Duodenal mucosa (tissue), 2 donors: ENCODE measurements around the gene PRLR.

Experiments
- H3K27ac ChIP-seq: one replicate; pipeline ENCODE4 v1.7.0; 2013; ENCODE audit warnings: low read depth, low read length
- H3K27me3 ChIP-seq, 2 donors: one replicate each; pipeline ENCODE4 v1.7.0; 2013; ENCODE audit warnings: low read length in 2 of 2, control low read depth in 1 of 2; ENCODE audit not compliant: insufficient read depth in 2 of 2, control insufficient read depth in 1 of 2
- H3K36me3 ChIP-seq, 2 donors: one replicate each; pipeline ENCODE4 v1.7.0; 2013; ENCODE audit warnings: low read length in 2 of 2, control low read depth in 1 of 2; ENCODE audit not compliant: insufficient read depth in 2 of 2, control insufficient read depth in 1 of 2
- H3K4me1 ChIP-seq, 2 donors: one replicate each; pipeline ENCODE4 v1.7.0; 2013; ENCODE audit warnings: low read length in 2 of 2, control low read depth in 1 of 2; ENCODE audit not compliant: insufficient read depth in 2 of 2, control insufficient read depth in 1 of 2
- H3K4me3 ChIP-seq, 2 donors: one replicate each; pipeline ENCODE4 v1.7.0; 2013; ENCODE audit warnings: low read length in 2 of 2, low read depth in 1 of 2
- H3K9ac ChIP-seq, 2 donors: one replicate each; pipeline ENCODE4 v1.7.0; 2013; ENCODE audit warnings: low read length in 2 of 2, low read depth in 1 of 2
- H3K9me3 ChIP-seq, 2 donors: one replicate each; pipeline ENCODE4 v1.7.0; 2013; ENCODE audit warnings: low read length in 2 of 2, control low read depth in 1 of 2; ENCODE audit not compliant: control insufficient read depth in 1 of 2

The PRLR gene

GRCh38 chr5:35152733-35153132, 77.6 kb downstream of the PRLR start:
- Histone ChIP-seq H3K4me1 (no peaks in the 10 kb centered on the region), H3K36me3 (no peaks in the 10 kb centered on the region), H3K27ac (no peak overlapping the region), H3K27me3 (no peaks in the 10 kb centered on the region), H3K9ac (no peak overlapping the region), H3K4me3 (no peak overlapping the region), H3K9me3 (no peaks in the 10 kb centered on the region)

DNA sequence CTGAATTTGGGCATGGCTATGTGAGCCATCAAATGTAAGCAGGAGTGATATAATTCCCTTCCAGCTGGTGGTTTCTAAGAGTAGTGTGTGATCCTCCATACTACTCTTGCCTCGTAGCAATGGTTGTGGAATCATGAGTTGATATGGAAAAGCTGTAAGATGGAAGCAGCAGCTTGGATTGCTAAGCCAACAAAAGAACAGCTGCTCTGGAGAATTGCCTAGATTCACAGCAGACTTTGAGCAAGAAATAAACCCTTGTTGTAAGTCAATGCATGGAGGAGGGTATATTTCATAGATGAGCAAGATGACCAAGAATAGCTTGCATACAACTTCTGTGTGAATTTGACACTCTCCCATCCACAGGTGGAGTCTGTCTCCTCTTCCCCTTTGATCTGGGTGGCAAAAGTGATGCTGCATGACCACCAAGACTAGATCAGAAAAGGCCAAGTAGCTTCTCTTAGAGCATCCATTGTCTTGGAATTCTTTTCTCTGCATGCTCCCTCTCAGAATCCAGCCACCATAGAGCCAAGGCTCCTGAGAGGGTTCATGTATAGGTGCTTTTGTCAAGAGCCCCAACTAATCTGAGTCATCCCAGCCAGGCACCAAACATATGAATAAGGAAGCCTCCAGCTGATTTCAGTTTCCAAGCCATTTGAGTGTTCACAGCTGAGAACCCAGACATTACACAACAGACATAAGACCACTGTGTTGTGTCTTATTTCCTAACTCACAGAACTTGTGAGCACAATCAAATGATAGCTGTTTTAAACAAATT, 79.0 kb downstream of the PRLR start:
- H3K36me3 ChIP-seq: no peaks in the 10 kb centered on the region
- no peak overlapping the region for H3K4me3 ChIP-seq
- H3K4me1 ChIP-seq: no peaks in the 10 kb centered on the region
- H3K9ac ChIP-seq: no peak overlapping the region
- H3K27ac ChIP-seq: no peak overlapping the region
- H3K9me3 ChIP-seq: no peaks in the 10 kb centered on the region
- H3K27me3 ChIP-seq: no peaks in the 10 kb centered on the region

GRCh38 chr5:35149041-35149440, 81.2 kb downstream of the PRLR start:
- Histone ChIP-seq H3K9me3 (no peaks in the 10 kb centered on the region), H3K27ac (no peak overlapping the region), H3K36me3 (no peaks in the 10 kb centered on the region), H3K9ac (no peak overlapping the region), H3K4me1 (no peaks in the 10 kb centered on the region), H3K27me3 (no peaks in the 10 kb centered on the region), H3K4me3 (no peak overlapping the region)

- Histone ChIP-seq H3K9ac (no peak overlapping the region), H3K27me3 (no peaks in the 10 kb centered on the region), H3K4me3 (no peak overlapping the region), H3K4me1 (no peaks in the 10 kb centered on the region), H3K9me3 (no peaks in the 10 kb centered on the region), H3K27ac (no peak overlapping the region), H3K36me3 (no peaks in the 10 kb centered on the region)
Measured at GRCh38 chr5:35146406-35146805, 83.9 kb downstream of the PRLR start.

- H3K36me3 ChIP-seq: no peaks in the 10 kb centered on the region
- no peaks in the 10 kb centered on the region for H3K4me1 ChIP-seq
- H3K4me3 ChIP-seq: no peak overlapping the region
- no peaks in the 10 kb centered on the region for H3K27me3 ChIP-seq
- H3K9me3 ChIP-seq: no peaks in the 10 kb centered on the region
- no peak overlapping the region for H3K27ac ChIP-seq
- no peak overlapping the region for H3K9ac ChIP-seq
Measured at GRCh38 chr5:35145691-35146317, 84.5 kb downstream of the PRLR start.

GRCh38 chr5:35145012-35145411, 85.3 kb downstream of the PRLR start:
- Histone ChIP-seq H3K27ac (no peak overlapping the region), H3K4me1 (no peaks in the 10 kb centered on the region), H3K9ac (no peak overlapping the region)

GRCh38 chr5:35143841-35144240, 86.4 kb downstream of the PRLR start:
- Histone ChIP-seq H3K4me1 (no peaks in the 10 kb centered on the region), H3K36me3 (no peaks in the 10 kb centered on the region), H3K27ac (no peak overlapping the region), H3K4me3 (no peak overlapping the region), H3K27me3 (no peaks in the 10 kb centered on the region), H3K9ac (no peak overlapping the region), H3K9me3 (no peaks in the 10 kb centered on the region)

More at GRCh38 chr5:35145012-35145411, 85.3 kb downstream of the PRLR start:
- H3K27me3 ChIP-seq: no peaks in the 10 kb centered on the region
- no peaks in the 10 kb centered on the region for H3K36me3 ChIP-seq
- no peaks in the 10 kb centered on the region for H3K9me3 ChIP-seq
- H3K4me3 ChIP-seq: no peak overlapping the region

DNA sequence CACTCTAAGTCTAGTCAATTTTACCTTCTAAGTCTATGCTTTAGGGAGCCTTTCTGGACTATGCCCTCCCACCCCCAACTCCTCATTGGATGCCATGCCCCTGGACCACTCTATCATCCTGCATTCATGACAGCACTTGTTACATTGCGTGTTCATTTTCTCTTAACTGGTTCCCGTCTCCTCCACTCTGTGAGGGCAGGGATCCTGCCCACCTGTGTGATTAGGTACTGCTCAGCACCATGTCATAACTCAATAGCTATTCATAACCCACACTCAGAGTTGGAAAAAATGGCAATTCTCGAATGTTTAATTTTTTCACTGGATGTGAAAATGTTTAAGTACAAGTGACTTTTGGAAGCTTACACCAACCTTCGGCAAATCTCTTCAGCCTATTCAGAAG, 88.5 kb downstream of the PRLR start:
- Histone ChIP-seq H3K27me3 (no peaks in the 10 kb centered on the region), H3K4me1 (no peaks in the 10 kb centered on the region), H3K36me3 (no peaks in the 10 kb centered on the region), H3K27ac (no peak overlapping the region), H3K9ac (no peak overlapping the region), H3K9me3 (no peaks in the 10 kb centered on the region), H3K4me3 (no peak overlapping the region)

DNA sequence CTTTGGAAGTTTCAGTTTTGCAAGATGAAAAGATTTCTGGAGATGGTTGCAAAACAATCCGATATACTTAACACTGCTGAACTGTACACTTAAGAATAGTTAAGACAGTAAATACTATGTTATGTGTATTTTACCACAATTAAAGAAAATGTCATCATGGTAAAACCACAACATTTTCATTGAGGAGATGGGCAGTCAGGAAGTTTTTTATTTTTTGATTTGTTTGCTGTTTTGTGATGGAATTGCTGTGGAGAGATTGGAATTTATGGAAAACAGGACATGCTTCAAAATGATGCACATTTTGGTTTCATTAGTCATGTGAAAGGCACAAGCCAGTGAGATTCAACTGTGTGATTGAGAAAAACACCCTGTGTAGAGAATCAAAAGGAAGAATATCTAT, 92.1 kb downstream of the PRLR start:
- Histone ChIP-seq H3K4me3 (no peak overlapping the region), H3K4me1 (peaks cover 4 to 5% of the 10 kb centered on the region in 2 donors), H3K27ac (no peak overlapping the region), H3K9ac (no peak overlapping the region), H3K36me3 (no peaks in the 10 kb centered on the region), H3K27me3 (no peaks in the 10 kb centered on the region), H3K9me3 (no peaks in the 10 kb centered on the region)

GRCh38 chr5:35136386-35136785, 93.9 kb downstream of the PRLR start:
- H3K27ac ChIP-seq: no peak overlapping the region
- H3K4me3 ChIP-seq: no peak overlapping the region
- no peaks in the 10 kb centered on the region for H3K27me3 ChIP-seq
- H3K9me3 ChIP-seq: no peaks in the 10 kb centered on the region
- no peaks in the 10 kb centered on the region for H3K36me3 ChIP-seq
- no peak overlapping the region for H3K9ac ChIP-seq
- peaks cover 4 to 5% of the 10 kb centered on the region in 2 donors for H3K4me1 ChIP-seq
